Measurements from ENCODE around the gene MRPS23.

GRCh38 chr17:57879437-57880085, 29.7 kb upstream of the MRPS23 start:
- TF ChIP-seq EZH2 (IDR thresholded peaks at IDR 0.05; ENCODE audit: low read length, unreplicated experiment), result no peak
- TF ChIP-seq, protein P1, sequence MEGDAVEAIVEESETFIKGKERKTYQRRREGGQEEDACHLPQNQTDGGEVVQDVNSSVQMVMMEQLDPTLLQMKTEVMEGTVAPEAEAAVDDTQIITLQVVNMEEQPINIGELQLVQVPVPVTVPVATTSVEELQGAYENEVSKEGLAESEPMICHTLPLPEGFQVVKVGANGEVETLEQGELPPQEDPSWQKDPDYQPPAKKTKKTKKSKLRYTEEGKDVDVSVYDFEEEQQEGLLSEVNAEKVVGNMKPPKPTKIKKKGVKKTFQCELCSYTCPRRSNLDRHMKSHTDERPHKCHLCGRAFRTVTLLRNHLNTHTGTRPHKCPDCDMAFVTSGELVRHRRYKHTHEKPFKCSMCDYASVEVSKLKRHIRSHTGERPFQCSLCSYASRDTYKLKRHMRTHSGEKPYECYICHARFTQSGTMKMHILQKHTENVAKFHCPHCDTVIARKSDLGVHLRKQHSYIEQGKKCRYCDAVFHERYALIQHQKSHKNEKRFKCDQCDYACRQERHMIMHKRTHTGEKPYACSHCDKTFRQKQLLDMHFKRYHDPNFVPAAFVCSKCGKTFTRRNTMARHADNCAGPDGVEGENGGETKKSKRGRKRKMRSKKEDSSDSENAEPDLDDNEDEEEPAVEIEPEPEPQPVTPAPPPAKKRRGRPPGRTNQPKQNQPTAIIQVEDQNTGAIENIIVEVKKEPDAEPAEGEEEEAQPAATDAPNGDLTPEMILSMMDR (conservative IDR thresholded peaks at IDR 0.05; ENCODE audit: low read depth, low read length), result no peak
